Ectodermal cell (in vitro differentiated cells): ENCODE data around the gene LATS1.
"Not testable (repeated sequence)": the region's sequence is repeated elsewhere in the genome, so short reads cannot be mapped to it uniquely, and the experiment has no call there.

Experiments used
- H3K27ac ChIP-seq: 2 replicates; pipeline ENCODE4 v1.7.0; 2013; ENCODE audit warnings: mild to moderate bottlenecking, low read depth, low read length; ENCODE audit not compliant: insufficient read depth, poor library complexity, severe bottlenecking
- H3K27me3 ChIP-seq: 2 replicates; pipeline ENCODE4 v1.7.0; 2013; ENCODE audit warnings: mild to moderate bottlenecking, low read length; ENCODE audit not compliant: insufficient read depth, control insufficient read depth, poor library complexity, severe bottlenecking
- H3K36me3 ChIP-seq: one replicate; pipeline ENCODE4 v1.7.0; 2013; ENCODE audit warnings: low read length; ENCODE audit not compliant: control insufficient read depth, insufficient read depth
- H3K4me1 ChIP-seq: one replicate; pipeline ENCODE4 v1.7.0; 2013; ENCODE audit warnings: low read length; ENCODE audit not compliant: control insufficient read depth, insufficient read depth
- H3K4me3 ChIP-seq: 2 replicates; pipeline ENCODE4 v1.7.0; 2013; ENCODE audit warnings: low read depth, low read length, control low read depth; ENCODE audit not compliant: insufficient read depth
- H3K9me3 ChIP-seq: 2 replicates; pipeline ENCODE4 v1.7.0; 2013; ENCODE audit warnings: mild to moderate bottlenecking, low read length, moderate library complexity; ENCODE audit not compliant: control insufficient read depth
- WGBS, 2 experiments: methylation state at CpG; one replicate each; pipeline ENCODE4 v1.1.7; 2013; ENCODE audit warnings: missing lambda C conversion rate in 2 of 2; 5-methylcytosine and 5-hydroxymethylcytosine counted together

LATS1 gene

GRCh38 chr6:149751920-149752319 lies 34.0 kb upstream of the LATS1 start:
- H3K27ac ChIP-seq, H3K4me3 ChIP-seq, H3K4me1 ChIP-seq, H3K9me3 ChIP-seq, H3K36me3 ChIP-seq, H3K27me3 ChIP-seq: not testable (repeated sequence)
- WGBS, 2 experiments, result 93% methylated on average over 5 of the region's 5 CpGs

GRCh38 chr6:149751239-149751638 lies 33.3 kb upstream of the LATS1 start:
- Histone ChIP-seq H3K4me3 (no peak overlapping the region), H3K36me3 (no peaks in the 10 kb centered on the region), H3K27me3 (no peaks in the 10 kb centered on the region), H3K27ac (no peak overlapping the region), H3K4me1 (peaks cover 5% of the 10 kb centered on the region), H3K9me3 (no peaks in the 10 kb centered on the region)
- WGBS, 2 experiments, result 91 to 93% methylated on average over 8 of the region's 8 CpGs

GRCh38 chr6:149750136-149750609 lies 32.3 kb upstream of the LATS1 start:
- WGBS, 2 experiments, result 1% methylated on average over 24 to 25 of the region's 25 CpGs

GRCh38 chr6:149749594-149750135 lies 31.8 kb upstream of the LATS1 start, which contains the start of gene PCMT1:
Gene PCMT1, plus strand, starts transcription at chr6:149749741. Its CDS starts 161 bp downstream, at chr6:149749902.
- Histone ChIP-seq H3K9me3 (no peaks in the 10 kb centered on the region), H3K4me1 (peaks cover 5% of the 10 kb centered on the region), H3K4me3 (peak within 1 kb of the TSS; percentile 97), H3K27ac (peak within 1 kb of the TSS; percentile 83), H3K36me3 (no peaks in the 10 kb centered on the region), H3K27me3 (no peaks in the 10 kb centered on the region)
- 0 to 1% methylated on average over 60 of the region's 60 CpGs for WGBS, 2 experiments

More at GRCh38 chr6:149750136-149750609, 32.3 kb upstream of the LATS1 start:
- Histone ChIP-seq H3K4me1 (peaks cover 5% of the 10 kb centered on the region), H3K27me3 (no peaks in the 10 kb centered on the region), H3K4me3 (peak overlapping the region; percentile 97), H3K9me3 (no peaks in the 10 kb centered on the region), H3K36me3 (no peaks in the 10 kb centered on the region), H3K27ac (peak overlapping the region; percentile 83)

GRCh38 chr6:149749082-149749593 lies 31.2 kb upstream of the LATS1 start:
- H3K27ac ChIP-seq, result peak overlapping the region; percentile 57

GRCh38 chr6:149746147-149746946 lies 28.4 kb upstream of the LATS1 start, which contains the start of gene NUP43:
Gene NUP43, minus strand, starts transcription at chr6:149746529. Its CDS starts 34 bp downstream, at chr6:149746495.
- peaks cover 14% of the 10 kb centered on the region for H3K36me3 ChIP-seq
- no peaks in the 10 kb centered on the region for H3K9me3 ChIP-seq
- H3K27me3 ChIP-seq, result no peaks in the 10 kb centered on the region
- H3K27ac ChIP-seq, result no peak within 1 kb of the TSS
- H3K4me1 ChIP-seq, result peaks cover 5% of the 10 kb centered on the region
- H3K4me3 ChIP-seq, result peak within 1 kb of the TSS; percentile 88
- 7 to 8% methylated on average over 41 of the region's 41 CpGs for WGBS, 2 experiments

More at GRCh38 chr6:149749082-149749593, 31.2 kb upstream of the LATS1 start:
- WGBS, 2 experiments, result 0 to 1% methylated on average over 25 of the region's 38 CpGs
- not testable (repeated sequence) for H3K4me1 ChIP-seq, H3K9me3 ChIP-seq, H3K36me3 ChIP-seq, H3K27me3 ChIP-seq
- H3K4me3 ChIP-seq, result peak overlapping the region; percentile 97

GRCh38 chr6:149745252-149745651 lies 27.4 kb upstream of the LATS1 start:
- not testable (repeated sequence) for H3K27me3 ChIP-seq, H3K9me3 ChIP-seq, H3K27ac ChIP-seq, H3K4me1 ChIP-seq
- Histone ChIP-seq H3K36me3 (peaks cover 24% of the 10 kb centered on the region), H3K4me3 (peak overlapping the region; percentile 88)
- 89 to 93% methylated on average over 9 of the region's 10 CpGs for WGBS, 2 experiments

GRCh38 chr6:149734915-149735314 lies 17.0 kb upstream of the LATS1 start:
- H3K4me1 ChIP-seq, result no peaks in the 10 kb centered on the region
- no peaks in the 10 kb centered on the region for H3K9me3 ChIP-seq
- 91 to 100% methylated on average over 1 of the region's 1 CpG for WGBS, 2 experiments
- no peak overlapping the region for H3K27ac ChIP-seq
- peaks cover 51% of the 10 kb centered on the region for H3K36me3 ChIP-seq
- H3K27me3 ChIP-seq, result no peaks in the 10 kb centered on the region
- no peak overlapping the region for H3K4me3 ChIP-seq

GRCh38 chr6:149733089-149733720 lies 15.3 kb upstream of the LATS1 start:
- Histone ChIP-seq H3K36me3 (peaks cover 53% of the 10 kb centered on the region), H3K27me3 (no peaks in the 10 kb centered on the region), H3K9me3 (no peaks in the 10 kb centered on the region), H3K27ac (no peak overlapping the region), H3K4me3 (no peak overlapping the region), H3K4me1 (no peaks in the 10 kb centered on the region)
- 91 to 95% methylated on average over 2 of the region's 2 CpGs for WGBS, 2 experiments

- Histone ChIP-seq H3K4me1 (no peaks in the 10 kb centered on the region), H3K9me3 (no peaks in the 10 kb centered on the region), H3K27ac (no peak overlapping the region), H3K4me3 (no peak overlapping the region), H3K27me3 (no peaks in the 10 kb centered on the region), H3K36me3 (peaks cover 35% of the 10 kb centered on the region)
- 91 to 92% methylated on average over 8 of the region's 8 CpGs for WGBS, 2 experiments
Observed at GRCh38 chr6:149729824-149730223, 11.9 kb upstream of the LATS1 start.
